MM.1S (cell line): ENCODE data around the gene HPSE.

Source experiments
- DNase-seq: peaks from one replicate; pipeline ENCODE4 v3.0.0-alpha.2; 2015
- H2AFZ ChIP-seq: fragments of 300-600 bp; sonication (generic); 2 replicates; pipeline ENCODE4 v1.6.0; 2016; ENCODE audit warnings: antibody characterized with exemption, low read length
- H3F3A ChIP-seq: fragments of 300-600 bp; sonication (generic); 2 replicates; pipeline ENCODE4 v1.6.1; 2016; ENCODE audit warnings: mild to moderate bottlenecking, antibody characterized with exemption, low read length, moderate library complexity, mixed read lengths; ENCODE audit not compliant: insufficient read depth
- H3K27ac ChIP-seq: fragments of 300-600 bp; sonication (generic); 2 replicates; pipeline ENCODE4 v1.5.1; 2016; ENCODE audit warnings: mild to moderate bottlenecking, low read length
- H3K27me3 ChIP-seq: fragments of 300-600 bp; sonication (generic); replicated peaks from 2 replicates; pipeline ENCODE4 v1.6.0; 2016; ENCODE audit warnings: low read length; ENCODE audit not compliant: insufficient read depth
- H3K36me3 ChIP-seq: fragments of 300-600 bp; sonication (generic); replicated peaks from 2 replicates; pipeline ENCODE4 v1.6.1; 2016; ENCODE audit warnings: mild to moderate bottlenecking, low read length, mixed read lengths; ENCODE audit not compliant: insufficient read depth
- H3K4me1 ChIP-seq: fragments of 300-600 bp; sonication (generic); 2 replicates; pipeline ENCODE4 v1.6.1; 2016; ENCODE audit warnings: low read length, mixed read lengths
- H3K4me2 ChIP-seq: fragments of 300-600 bp; sonication (generic); 2 replicates; pipeline ENCODE4 v1.6.0; 2016; ENCODE audit warnings: low read depth, low read length
- H3K4me3 ChIP-seq: fragments of 300-600 bp; sonication (generic); 2 replicates; pipeline ENCODE4 v1.5.1; 2016; ENCODE audit warnings: low read length, mixed read lengths
- H3K79me2 ChIP-seq: fragments of 300-600 bp; sonication (generic); 2 replicates; pipeline ENCODE4 v1.6.1; 2016; ENCODE audit warnings: mixed run types, low read length, mixed read lengths
- H3K9ac ChIP-seq: fragments of 300-600 bp; sonication (generic); 2 replicates; pipeline ENCODE4 v1.6.1; 2016; ENCODE audit warnings: low read length, mixed read lengths
- H3K9me2 ChIP-seq: fragments of 300-600 bp; sonication (generic); replicated peaks from 2 replicates; pipeline ENCODE4 v1.6.1; 2016; ENCODE audit warnings: mild to moderate bottlenecking, low read length, mixed read lengths; ENCODE audit not compliant: insufficient read depth
- H3K9me3 ChIP-seq: fragments of 300-600 bp; sonication (generic); replicated peaks from 2 replicates; pipeline ENCODE4 v1.6.1; 2016; ENCODE audit warnings: mild to moderate bottlenecking, low read length, mixed read lengths; ENCODE audit not compliant: insufficient read depth
- H4K20me1 ChIP-seq: fragments of 300-600 bp; sonication (generic); 2 replicates; pipeline ENCODE4 v1.6.1; 2016; ENCODE audit warnings: mild to moderate bottlenecking, low read length, moderate library complexity, mixed read lengths; ENCODE audit not compliant: insufficient read depth
- EZH2 ChIP-seq: fragments of 300-600 bp; sonication (generic); optimal IDR thresholded peaks from 2 replicates; pipeline ENCODE3; 2017; ENCODE audit warnings: low read depth, mild to moderate bottlenecking, antibody characterized with exemption, low read length, mixed read lengths
- EZH2phosphoT487 ChIP-seq: fragments of 300-600 bp; sonication (generic); IDR thresholded peaks from 2 replicates; pipeline ENCODE4 v1.6.1; 2018; ENCODE audit warnings: antibody characterized with exemption, low read length
- TF ChIP-seq, protein P1 (sequence below): fragments of 300-600 bp; sonication (generic); IDR thresholded peaks from 2 replicates; pipeline ENCODE4 v1.5.1; 2016; ENCODE audit warnings: antibody characterized with exemption, low read length, mixed read lengths

Gene HPSE

DNA sequence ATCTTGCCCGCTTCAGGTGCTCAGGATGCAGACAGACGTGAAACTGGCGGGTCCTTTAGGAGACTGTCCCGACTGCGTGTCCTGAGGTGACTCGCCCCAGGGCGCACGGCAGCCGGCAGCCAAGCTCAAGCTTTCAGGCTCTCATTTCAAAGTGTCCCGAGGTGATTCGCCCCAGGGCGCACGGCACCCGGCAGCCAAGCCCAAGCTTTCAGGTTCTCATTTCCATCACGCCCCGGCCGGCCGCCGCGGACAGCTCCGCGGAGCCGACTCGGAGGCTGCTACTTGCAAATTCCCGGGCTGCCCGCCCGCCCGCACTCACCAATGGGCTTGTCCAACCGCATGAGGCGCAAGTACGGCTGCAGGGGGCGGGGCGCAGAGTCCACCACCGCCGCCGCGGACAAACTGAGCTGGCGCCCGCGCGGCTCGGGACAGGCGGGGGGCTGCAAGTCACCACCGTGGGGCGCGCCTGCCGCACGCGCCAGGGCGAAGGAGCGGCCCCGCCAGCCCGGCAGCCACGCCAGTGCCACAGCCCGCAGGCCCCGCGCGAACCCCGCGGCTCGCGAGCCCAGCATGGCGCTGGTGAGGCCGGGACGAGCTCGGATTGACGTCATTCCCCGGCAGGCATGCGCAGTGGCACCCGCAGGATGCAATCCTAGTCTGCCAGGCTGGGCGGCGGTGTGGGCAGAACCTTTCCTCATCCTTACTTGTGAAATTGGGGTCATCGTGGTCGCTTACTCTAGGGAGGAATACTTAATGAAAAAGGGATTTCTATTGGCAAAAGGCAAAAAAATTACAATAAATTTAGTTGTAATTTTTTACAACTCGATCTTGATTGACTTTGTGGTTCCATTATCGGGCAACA lies 50.2 kb downstream of the HPSE start, which contains the start of gene COQ2:
COQ2 (minus strand) TSS at position 606 of the 862 bp plus-strand sequence; CDS start at position 572, 34 bp downstream.
- Histone ChIP-seq H3K27me3 (no peaks in the 10 kb centered on the region), H3K36me3 (no peaks in the 10 kb centered on the region), H3K27ac (peak within 1 kb of the TSS; percentile 68; the same call in 1 of the 2 replicates), H3K9me3 (no peaks in the 10 kb centered on the region), H2AFZ (peak within 1 kb of the TSS; percentile 81), H3K79me2 (peaks cover 39% of the 10 kb centered on the region), H3K4me1 (peaks cover 19% of the 10 kb centered on the region), H3K4me2 (peak within 1 kb of the TSS; percentile 93), H3F3A (peaks cover 15% of the 10 kb centered on the region), H4K20me1 (no peaks in the 10 kb centered on the region), H3K9me2 (no peaks in the 10 kb centered on the region), H3K4me3 (peak within 1 kb of the TSS; percentile 65), H3K9ac (peak within 1 kb of the TSS; percentile 57)
- no peak for TF ChIP-seq EZH2
- TF ChIP-seq, protein P1, sequence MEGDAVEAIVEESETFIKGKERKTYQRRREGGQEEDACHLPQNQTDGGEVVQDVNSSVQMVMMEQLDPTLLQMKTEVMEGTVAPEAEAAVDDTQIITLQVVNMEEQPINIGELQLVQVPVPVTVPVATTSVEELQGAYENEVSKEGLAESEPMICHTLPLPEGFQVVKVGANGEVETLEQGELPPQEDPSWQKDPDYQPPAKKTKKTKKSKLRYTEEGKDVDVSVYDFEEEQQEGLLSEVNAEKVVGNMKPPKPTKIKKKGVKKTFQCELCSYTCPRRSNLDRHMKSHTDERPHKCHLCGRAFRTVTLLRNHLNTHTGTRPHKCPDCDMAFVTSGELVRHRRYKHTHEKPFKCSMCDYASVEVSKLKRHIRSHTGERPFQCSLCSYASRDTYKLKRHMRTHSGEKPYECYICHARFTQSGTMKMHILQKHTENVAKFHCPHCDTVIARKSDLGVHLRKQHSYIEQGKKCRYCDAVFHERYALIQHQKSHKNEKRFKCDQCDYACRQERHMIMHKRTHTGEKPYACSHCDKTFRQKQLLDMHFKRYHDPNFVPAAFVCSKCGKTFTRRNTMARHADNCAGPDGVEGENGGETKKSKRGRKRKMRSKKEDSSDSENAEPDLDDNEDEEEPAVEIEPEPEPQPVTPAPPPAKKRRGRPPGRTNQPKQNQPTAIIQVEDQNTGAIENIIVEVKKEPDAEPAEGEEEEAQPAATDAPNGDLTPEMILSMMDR = peak; percentile 28
- peak; percentile 95 for DNase-seq

DNA sequence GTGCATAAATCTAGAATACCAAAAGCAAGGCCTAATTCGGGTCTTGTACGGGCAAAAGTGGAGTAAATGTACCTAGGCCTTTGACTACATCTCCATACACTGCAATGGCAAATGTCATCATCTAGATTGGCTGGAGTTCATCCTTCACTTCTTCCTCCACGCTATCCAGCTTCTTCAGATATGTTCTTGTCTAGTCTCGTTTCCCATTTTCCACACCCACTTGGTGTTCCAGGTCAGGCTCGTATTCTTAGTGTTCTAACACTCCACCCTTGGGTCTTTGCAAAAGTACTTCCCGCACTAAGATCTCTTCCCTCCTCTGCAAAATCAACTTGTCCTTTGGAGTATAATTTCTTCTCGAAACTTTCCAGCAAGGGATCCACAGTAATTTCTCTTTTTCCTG lies 51.5 kb downstream of the HPSE start:
- peak overlapping the region; percentile 93 for H3K4me2 ChIP-seq
- H4K20me1 ChIP-seq = no peaks in the 10 kb centered on the region
- no peak overlapping the region for H3K27ac ChIP-seq
- no peaks in the 10 kb centered on the region for H3K27me3 ChIP-seq
- H3K4me3 ChIP-seq = peak overlapping the region; percentile 65
- peaks cover 15% of the 10 kb centered on the region for H3F3A ChIP-seq
- no peaks in the 10 kb centered on the region for H3K9me3 ChIP-seq
- TF ChIP-seq EZH2 = no peak
- TF ChIP-seq EZH2phosphoT487 = no peak
- TF ChIP-seq, protein P1 = no peak
- H3K36me3 ChIP-seq = no peaks in the 10 kb centered on the region
- peaks cover 19% of the 10 kb centered on the region for H3K4me1 ChIP-seq
- no peak overlapping the region for H2AFZ ChIP-seq
- no peak overlapping the region for H3K9ac ChIP-seq
- H3K79me2 ChIP-seq = peaks cover 39% of the 10 kb centered on the region
- no peaks in the 10 kb centered on the region for H3K9me2 ChIP-seq
- DNase-seq = no peak

DNA sequence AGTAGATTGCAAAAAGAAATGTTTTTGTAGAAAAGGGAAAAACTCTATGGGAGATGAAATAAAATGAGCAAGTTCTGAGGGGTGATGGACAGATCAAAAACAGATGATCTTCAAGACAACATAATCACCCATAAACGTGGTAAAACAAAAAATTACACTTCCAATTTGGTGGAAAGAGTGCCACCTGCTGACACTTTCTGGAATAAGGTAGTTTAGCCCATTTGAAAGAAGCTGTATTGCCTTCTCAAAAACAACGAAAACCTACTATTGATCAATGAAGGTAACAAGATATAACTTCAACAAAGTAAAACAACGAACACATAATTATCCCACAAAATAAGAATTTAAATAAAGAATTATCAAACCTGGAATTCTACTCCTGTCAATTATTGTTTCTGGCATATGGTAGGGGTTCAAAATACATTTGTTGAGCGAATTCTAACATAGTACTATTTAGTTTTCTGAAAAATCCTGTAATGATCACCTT lies 52.6 kb downstream of the HPSE start:
- no peak overlapping the region for H3K27ac ChIP-seq
- no peaks in the 10 kb centered on the region for H3K27me3 ChIP-seq
- no peaks in the 10 kb centered on the region for H3K9me3 ChIP-seq
- H3K79me2 ChIP-seq = peaks cover 39% of the 10 kb centered on the region
- H3K4me2 ChIP-seq = peak overlapping the region; percentile 4; the same call in 1 of the 2 replicates
- no peak for TF ChIP-seq EZH2phosphoT487
- TF ChIP-seq, protein P1 = peak; percentile 74
- H3K4me1 ChIP-seq = peaks cover 21% of the 10 kb centered on the region
- peak; percentile 78 for DNase-seq
- H2AFZ ChIP-seq = no peak overlapping the region
- no peaks in the 10 kb centered on the region for H3K36me3 ChIP-seq
- H3K9me2 ChIP-seq = no peaks in the 10 kb centered on the region
- H4K20me1 ChIP-seq = no peaks in the 10 kb centered on the region
- H3K4me3 ChIP-seq = no peak overlapping the region
- H3F3A ChIP-seq = peaks cover 15% of the 10 kb centered on the region
- no peak overlapping the region for H3K9ac ChIP-seq
